Measurements from ENCODE around the gene LMO4. TPM values are rescaled to one million over a fixed set of nuclear protein-coding genes. Genes with fewer than 3 reads are reported as not detected.

LMO4 gene
- total RNA-seq = 10 to 100 TPM; 38.3 to 49.3 TPM
- polyA plus RNA-seq (2013, experiment 1 of 2) = 105 TPM
- 97.7 TPM for polyA plus RNA-seq (2013, experiment 2 of 2)
- long read RNA-seq, experiment 1, full-length matches to known transcripts = 21 of 29 reads
- long read RNA-seq, experiment 1, partial matches to known transcripts = 5 of 29 reads
- long read RNA-seq, experiment 1, other reads (novel, unspliced or antisense) = 3 of 29 reads
- long read RNA-seq, experiment 2, full-length matches to known transcripts = 13 of 16 reads
- long read RNA-seq, experiment 2, partial matches to known transcripts = 1 of 16 reads
- long read RNA-seq, experiment 2, other reads (novel, unspliced or antisense) = 2 of 16 reads
- long read RNA-seq, experiment 3, full-length matches to known transcripts = 3 of 9 reads
- long read RNA-seq, experiment 3, partial matches to known transcripts = 5 of 9 reads
- long read RNA-seq, experiment 3, other reads (novel, unspliced or antisense) = 1 of 9 reads
- long read RNA-seq, experiment 4, full-length matches to known transcripts = 17 of 21 reads
- long read RNA-seq, experiment 4, partial matches to known transcripts = 0 of 21 reads
- long read RNA-seq, experiment 4, other reads (novel, unspliced or antisense) = 4 of 21 reads

DNA sequence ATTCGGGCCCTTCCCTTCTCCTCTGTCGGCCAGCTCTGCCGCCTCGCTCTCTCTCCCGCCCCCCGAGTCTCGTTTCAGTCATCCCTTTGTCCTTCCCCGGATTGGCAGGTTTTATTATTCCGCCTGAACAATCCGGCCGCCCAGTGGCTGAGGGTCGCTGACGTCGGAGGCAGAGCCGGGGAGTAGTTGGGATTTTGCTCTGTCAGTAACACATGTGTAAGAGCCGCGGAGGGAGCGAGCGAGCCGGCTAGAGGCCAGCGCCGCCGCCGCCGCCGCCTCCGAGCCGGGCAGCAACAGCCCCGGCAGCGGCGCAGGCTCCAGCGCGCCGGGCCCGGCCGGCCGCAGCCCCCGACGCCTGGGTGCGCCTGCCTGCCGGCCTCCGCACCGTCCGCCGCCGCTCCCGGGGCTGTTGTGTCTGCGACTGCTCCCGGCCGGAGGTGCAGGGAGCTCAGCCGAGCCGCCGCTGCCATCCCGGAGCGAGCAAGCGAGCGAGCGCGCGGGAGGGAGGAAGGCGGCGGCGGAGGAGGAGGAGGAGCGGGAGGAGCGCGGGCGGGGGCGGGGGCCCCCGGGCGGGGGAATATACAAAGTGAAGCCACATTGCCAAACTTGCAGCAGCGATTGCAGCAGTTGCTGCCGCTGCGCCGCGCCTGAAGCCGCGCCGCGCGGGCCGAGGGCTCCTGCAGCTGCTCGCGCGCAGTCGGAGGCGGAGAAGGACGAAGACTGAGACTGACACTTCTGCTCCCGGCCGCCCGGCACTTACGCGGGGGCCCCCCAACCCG is at the start of gene LMO4:
Gene LMO4, plus strand, starts transcription at position 609 of the 779 bp plus-strand sequence. CDS start 3,136 bp downstream, outside the sequence.
- H3K4me3 Mint-ChIP-seq = peak within 1 kb of the TSS; percentile 74
- no peaks in the 10 kb centered on the region for H3K27me3 Mint-ChIP-seq (ENCODE audit: insufficient read depth)
- H3K4me3 ChIP-seq (ENCODE audit: low read length) = peak within 1 kb of the TSS; percentile 98
- peak within 1 kb of the TSS; percentile 72 for H3K9ac ChIP-seq (ENCODE audit: extremely low read depth, low read length, poor library complexity, severe bottlenecking)
- H3K36me3 Mint-ChIP-seq (ENCODE audit: low read depth) = peaks cover 14% of the 10 kb centered on the region
- no peaks in the 10 kb centered on the region for H3K36me3 ChIP-seq (ENCODE audit: control insufficient read depth, insufficient read depth, low read length)
- no peak for TF ChIP-seq CTCF (conservative IDR thresholded peaks at IDR 0.05)
- peak within 1 kb of the TSS; percentile 91 for H3K27ac ChIP-seq (ENCODE audit: low read depth, low read length)
- DNase-seq = peak; percentile 99
- no peaks in the 10 kb centered on the region for H3K9me3 Mint-ChIP-seq
- H3K4me1 Mint-ChIP-seq = peaks cover 23% of the 10 kb centered on the region
- WGBS, 2 experiments (ENCODE audit: insufficient coverage in 1 of 2, insufficient read length in 1 of 2) = 0% methylated on average over 35 to 93 of the region's 93 CpGs
- no peaks in the 10 kb centered on the region for H3K9me3 ChIP-seq (ENCODE audit: control insufficient read depth, low read length)
- H3K4me1 ChIP-seq (ENCODE audit: control insufficient read depth, insufficient read depth, low read length) = peaks cover 2% of the 10 kb centered on the region
- no peaks in the 10 kb centered on the region for H3K27me3 ChIP-seq (ENCODE audit: control insufficient read depth, insufficient read depth, low read length, poor library complexity, severe bottlenecking)
- H3K27ac Mint-ChIP-seq = peak within 1 kb of the TSS; percentile 92

DNA sequence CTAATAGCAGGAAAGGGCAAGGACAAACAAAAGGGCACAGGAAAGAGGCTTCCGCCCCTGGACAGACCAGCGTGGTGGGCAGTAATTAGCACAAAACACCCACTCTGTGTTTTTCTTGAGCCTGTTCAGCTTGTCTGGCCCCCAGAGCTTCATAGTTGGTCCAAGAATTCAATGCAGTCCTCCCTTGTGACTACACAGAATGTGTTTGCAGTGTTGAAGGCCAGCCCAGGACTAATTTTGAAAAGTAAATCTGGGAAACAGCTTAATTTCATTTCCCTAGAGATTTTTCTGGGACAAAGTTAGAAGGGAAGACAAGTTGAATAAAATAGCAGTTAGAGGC is 49.2 kb upstream of the LMO4 start:
- TF ChIP-seq CTCF (conservative IDR thresholded peaks at IDR 0.05) = no peak
- Histone ChIP-seq H3K9me3 (ENCODE audit: control insufficient read depth, low read length) (no peaks in the 10 kb centered on the region), H3K27ac (ENCODE audit: low read depth, low read length) (no peak overlapping the region), H3K4me3 (ENCODE audit: low read length) (no peak overlapping the region), H3K4me1 (ENCODE audit: control insufficient read depth, insufficient read depth, low read length) (no peaks in the 10 kb centered on the region), H3K36me3 (ENCODE audit: control insufficient read depth, insufficient read depth, low read length) (no peaks in the 10 kb centered on the region), H3K27me3 (ENCODE audit: control insufficient read depth, insufficient read depth, low read length, poor library complexity, severe bottlenecking) (no peaks in the 10 kb centered on the region), H3K9ac (ENCODE audit: extremely low read depth, low read length, poor library complexity, severe bottlenecking) (no peak overlapping the region)
- peaks cover 1% of the 10 kb centered on the region for H3K27me3 Mint-ChIP-seq (ENCODE audit: insufficient read depth)
- H3K27ac Mint-ChIP-seq = no peak overlapping the region
- no peaks in the 10 kb centered on the region for H3K9me3 Mint-ChIP-seq
- no peaks in the 10 kb centered on the region for H3K36me3 Mint-ChIP-seq (ENCODE audit: low read depth)
- 88% methylated on average over 2 of the region's 2 CpGs for WGBS, 2 experiments (ENCODE audit: insufficient coverage in 1 of 2, insufficient read length in 1 of 2)
- no peak for DNase-seq
- H3K4me3 Mint-ChIP-seq = no peak overlapping the region
- peaks cover 11% of the 10 kb centered on the region for H3K4me1 Mint-ChIP-seq

GRCh38 chr1:87279966-87280535 is 48.6 kb upstream of the LMO4 start:
- H3K27me3 ChIP-seq (ENCODE audit: control insufficient read depth, insufficient read depth, low read length, poor library complexity, severe bottlenecking) = no peaks in the 10 kb centered on the region
- no peaks in the 10 kb centered on the region for H3K36me3 ChIP-seq (ENCODE audit: control insufficient read depth, insufficient read depth, low read length)
- no peak overlapping the region for H3K4me3 ChIP-seq (ENCODE audit: low read length)
- WGBS, 2 experiments (ENCODE audit: insufficient coverage in 1 of 2, insufficient read length in 1 of 2) = 70 to 88% methylated on average over 1 to 2 of the region's 2 CpGs
- Mint-ChIP-seq H3K9me3 (no peaks in the 10 kb centered on the region), H3K27ac (no peak overlapping the region), H3K4me3 (no peak overlapping the region), H3K27me3 (ENCODE audit: insufficient read depth) (peaks cover 1% of the 10 kb centered on the region), H3K4me1 (peaks cover 9% of the 10 kb centered on the region), H3K36me3 (ENCODE audit: low read depth) (no peaks in the 10 kb centered on the region)
- no peaks in the 10 kb centered on the region for H3K9me3 ChIP-seq (ENCODE audit: control insufficient read depth, low read length)
- H3K27ac ChIP-seq (ENCODE audit: low read depth, low read length) = no peak overlapping the region
- H3K9ac ChIP-seq (ENCODE audit: extremely low read depth, low read length, poor library complexity, severe bottlenecking) = no peak overlapping the region
- DNase-seq = no peak
- H3K4me1 ChIP-seq (ENCODE audit: control insufficient read depth, insufficient read depth, low read length) = no peaks in the 10 kb centered on the region
- TF ChIP-seq CTCF (conservative IDR thresholded peaks at IDR 0.05) = peak; percentile 66

All from endodermal cell (in vitro differentiated cells).